HL-60 (cell line): ENCODE data around the gene PPIL4.

Experiments used
- CTCF ChIP-seq: IDR thresholded peaks from one replicate; pipeline ENCODE4 v1.5.1; 2011; ENCODE audit warnings: low read length, control low read depth, inconsistent platforms; ENCODE audit not compliant: insufficient read depth
- POLR2AphosphoS5 ChIP-seq: IDR thresholded peaks from 2 replicates; pipeline ENCODE4 v1.6.1; 2012; ENCODE audit warnings: low read depth
- REST ChIP-seq: IDR thresholded peaks from 2 replicates; pipeline ENCODE4 v1.6.1; 2012; ENCODE audit warnings: low read depth; ENCODE audit not compliant: insufficient replicate concordance
- SPI1 ChIP-seq: IDR thresholded peaks from 2 replicates; pipeline ENCODE4 v1.6.1; 2012; ENCODE audit warnings: low read depth, mild to moderate bottlenecking, borderline replicate concordance

- TF ChIP-seq CTCF (no peak), SPI1 (no peak), POLR2AphosphoS5 (no peak), REST (no peak)
These were observed 6.1 kb upstream of the PPIL4 start for GRCh38 chr6:149551920-149552319.
